Neural cell (in vitro differentiated cells): Measurements from ENCODE around the gene CGNL1.

Experiments
- EP300 ChIP-seq: fragments of 450-650 bp; conservative IDR thresholded peaks from 2 replicates; pipeline ENCODE4 v1.6.1; 2014; ENCODE audit warnings: antibody characterized with exemption, mild to moderate bottlenecking, moderate library complexity; ENCODE audit not compliant: poor library complexity, severe bottlenecking
- EZH2 ChIP-seq: fragments of 200-600, 300-800 bp; shearing (Covaris generic), sonication (generic); IDR thresholded peaks from 2 replicates; pipeline ENCODE4 v1.6.1; 2014; ENCODE audit warnings: antibody characterized with exemption, low read length, borderline replicate concordance, mild to moderate bottlenecking; ENCODE audit not compliant: insufficient read depth, poor library complexity, severe bottlenecking
- POLR2AphosphoS5 ChIP-seq: IDR thresholded peaks from 2 replicates; pipeline ENCODE4 v1.6.1; 2012
- SMC3 ChIP-seq: fragments of 450-650 bp; conservative IDR thresholded peaks from 2 replicates; pipeline ENCODE4 v1.6.1; 2014; ENCODE audit warnings: antibody characterized with exemption, mild to moderate bottlenecking, moderate library complexity; ENCODE audit not compliant: poor library complexity
- TAF1 ChIP-seq: IDR thresholded peaks from 2 replicates; pipeline ENCODE4 v1.6.1; 2012; ENCODE audit warnings: low read depth
- TF ChIP-seq, protein P1 (sequence below): fragments of 450-650 bp; IDR thresholded peaks from 2 replicates; pipeline ENCODE4 v1.5.1; 2014; ENCODE audit warnings: antibody characterized with exemption, mild to moderate bottlenecking, moderate library complexity; ENCODE audit not compliant: poor library complexity, severe bottlenecking
- TF ChIP-seq, protein P2 (sequence below): IDR thresholded peaks from 2 replicates; pipeline ENCODE4 v1.6.1; 2012; ENCODE audit warnings: borderline replicate concordance

DNA sequence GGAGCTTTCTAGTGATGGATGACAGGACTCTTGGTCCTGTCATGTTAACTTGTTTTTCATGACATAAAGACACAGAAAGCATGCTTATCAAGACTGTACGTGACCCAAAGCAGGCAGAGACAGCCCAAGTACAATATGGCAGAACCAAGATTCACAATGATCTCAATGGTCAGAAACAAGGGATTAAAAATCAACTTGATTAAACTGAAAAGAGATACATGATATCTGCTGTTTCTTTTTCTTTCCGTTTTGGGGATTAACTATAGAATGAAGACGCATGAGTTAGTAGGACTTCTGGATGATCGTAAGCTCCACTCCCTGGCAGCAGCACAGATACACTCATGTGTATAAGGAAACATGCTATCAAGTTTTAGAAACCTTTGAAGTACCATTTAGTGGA lies 117.0 kb downstream of the CGNL1 start:
- TF ChIP-seq, protein P1, sequence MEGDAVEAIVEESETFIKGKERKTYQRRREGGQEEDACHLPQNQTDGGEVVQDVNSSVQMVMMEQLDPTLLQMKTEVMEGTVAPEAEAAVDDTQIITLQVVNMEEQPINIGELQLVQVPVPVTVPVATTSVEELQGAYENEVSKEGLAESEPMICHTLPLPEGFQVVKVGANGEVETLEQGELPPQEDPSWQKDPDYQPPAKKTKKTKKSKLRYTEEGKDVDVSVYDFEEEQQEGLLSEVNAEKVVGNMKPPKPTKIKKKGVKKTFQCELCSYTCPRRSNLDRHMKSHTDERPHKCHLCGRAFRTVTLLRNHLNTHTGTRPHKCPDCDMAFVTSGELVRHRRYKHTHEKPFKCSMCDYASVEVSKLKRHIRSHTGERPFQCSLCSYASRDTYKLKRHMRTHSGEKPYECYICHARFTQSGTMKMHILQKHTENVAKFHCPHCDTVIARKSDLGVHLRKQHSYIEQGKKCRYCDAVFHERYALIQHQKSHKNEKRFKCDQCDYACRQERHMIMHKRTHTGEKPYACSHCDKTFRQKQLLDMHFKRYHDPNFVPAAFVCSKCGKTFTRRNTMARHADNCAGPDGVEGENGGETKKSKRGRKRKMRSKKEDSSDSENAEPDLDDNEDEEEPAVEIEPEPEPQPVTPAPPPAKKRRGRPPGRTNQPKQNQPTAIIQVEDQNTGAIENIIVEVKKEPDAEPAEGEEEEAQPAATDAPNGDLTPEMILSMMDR = no peak
- no peak for TF ChIP-seq POLR2AphosphoS5
- no peak for TF ChIP-seq EZH2
- no peak for TF ChIP-seq SMC3
- no peak for TF ChIP-seq EP300
- no peak for TF ChIP-seq TAF1
- TF ChIP-seq, protein P2, sequence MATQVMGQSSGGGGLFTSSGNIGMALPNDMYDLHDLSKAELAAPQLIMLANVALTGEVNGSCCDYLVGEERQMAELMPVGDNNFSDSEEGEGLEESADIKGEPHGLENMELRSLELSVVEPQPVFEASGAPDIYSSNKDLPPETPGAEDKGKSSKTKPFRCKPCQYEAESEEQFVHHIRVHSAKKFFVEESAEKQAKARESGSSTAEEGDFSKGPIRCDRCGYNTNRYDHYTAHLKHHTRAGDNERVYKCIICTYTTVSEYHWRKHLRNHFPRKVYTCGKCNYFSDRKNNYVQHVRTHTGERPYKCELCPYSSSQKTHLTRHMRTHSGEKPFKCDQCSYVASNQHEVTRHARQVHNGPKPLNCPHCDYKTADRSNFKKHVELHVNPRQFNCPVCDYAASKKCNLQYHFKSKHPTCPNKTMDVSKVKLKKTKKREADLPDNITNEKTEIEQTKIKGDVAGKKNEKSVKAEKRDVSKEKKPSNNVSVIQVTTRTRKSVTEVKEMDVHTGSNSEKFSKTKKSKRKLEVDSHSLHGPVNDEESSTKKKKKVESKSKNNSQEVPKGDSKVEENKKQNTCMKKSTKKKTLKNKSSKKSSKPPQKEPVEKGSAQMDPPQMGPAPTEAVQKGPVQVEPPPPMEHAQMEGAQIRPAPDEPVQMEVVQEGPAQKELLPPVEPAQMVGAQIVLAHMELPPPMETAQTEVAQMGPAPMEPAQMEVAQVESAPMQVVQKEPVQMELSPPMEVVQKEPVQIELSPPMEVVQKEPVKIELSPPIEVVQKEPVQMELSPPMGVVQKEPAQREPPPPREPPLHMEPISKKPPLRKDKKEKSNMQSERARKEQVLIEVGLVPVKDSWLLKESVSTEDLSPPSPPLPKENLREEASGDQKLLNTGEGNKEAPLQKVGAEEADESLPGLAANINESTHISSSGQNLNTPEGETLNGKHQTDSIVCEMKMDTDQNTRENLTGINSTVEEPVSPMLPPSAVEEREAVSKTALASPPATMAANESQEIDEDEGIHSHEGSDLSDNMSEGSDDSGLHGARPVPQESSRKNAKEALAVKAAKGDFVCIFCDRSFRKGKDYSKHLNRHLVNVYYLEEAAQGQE = no peak
